HEK293 (cell line): ENCODE measurements around the gene TECPR2.

Experiments used
- CTCF ChIA-PET: fragments of 350-600 bp; formaldehyde crosslinking; extraction: SDS; loops from one replicate; lab custom pipeline; 2021; ENCODE audit warnings: antibody characterized with exemption; lab: Yijun Ruan, JAX
- POLR2A ChIA-PET: fragments of 300-600 bp; formaldehyde crosslinking; extraction: SDS; loops from one replicate; lab custom pipeline; 2020; ENCODE audit warnings: antibody characterized with exemption, inconsistent platforms; lab: Yijun Ruan, JAX
- H3K27ac ChIP-seq: fragments of 200-500 bp; sonication (Bioruptor generic); 2 replicates; pipeline ENCODE4 v1.5.1; 2014; ENCODE audit warnings: low read depth, low read length, control low read depth, inconsistent platforms; ENCODE audit errors: extremely low read depth
- H3K36me3 ChIP-seq, 2 experiments: fragments of 200-500 bp in 1 of 2; sonication (Bioruptor generic) in 1 of 2; 1 replicate in 1 of 2; 2 replicates in 1 of 2; pipeline ENCODE4 v1.5.1; 2014 to 2017; ENCODE audit warnings: inconsistent platforms in 2 of 2, low read length in 2 of 2; ENCODE audit not compliant: control insufficient read depth in 2 of 2, insufficient read depth in 1 of 2
- H3K4me1 ChIP-seq: fragments of 200-500 bp; sonication (Bioruptor generic); 2 replicates; pipeline ENCODE4 v1.5.1; 2014; ENCODE audit warnings: mild to moderate bottlenecking, low read length, inconsistent platforms; ENCODE audit not compliant: control insufficient read depth, insufficient read depth
- H3K4me3 ChIP-seq: 2 replicates; pipeline ENCODE4 v1.5.1; 2011; ENCODE audit warnings: low read depth, mild to moderate bottlenecking, control low read depth, low read length, moderate library complexity
- H3K9me3 ChIP-seq: fragments of 200-500 bp; sonication (Bioruptor generic); 2 replicates; pipeline ENCODE4 v1.5.1; 2014; ENCODE audit warnings: low read depth, low read length, inconsistent platforms; ENCODE audit not compliant: control insufficient read depth, insufficient read depth
- EGR2 ChIP-seq: fragments of 450-650 bp; formaldehyde crosslinking; IDR thresholded peaks from 2 replicates; pipeline ENCODE4 v1.5.1; 2016; ENCODE audit warnings: low read depth, missing biosample characterization, missing genetic modification characterization
- SALL2 ChIP-seq: fragments of 450-650 bp; formaldehyde crosslinking; IDR thresholded peaks from 2 replicates; pipeline ENCODE4 v1.5.0; 2017; ENCODE audit warnings: missing biosample characterization, mild to moderate bottlenecking, missing genetic modification characterization, borderline replicate concordance
- TCF7L2 ChIP-seq: IDR thresholded peaks from 2 replicates; pipeline ENCODE4 v1.6.1; 2011; ENCODE audit warnings: low read depth, mild to moderate bottlenecking, inconsistent platforms, low read length, moderate library complexity, borderline replicate concordance
- YY2 ChIP-seq: fragments of 450-650 bp; formaldehyde crosslinking; IDR thresholded peaks from 2 replicates; pipeline ENCODE4 v1.5.1; 2016; ENCODE audit warnings: missing biosample characterization, missing genetic modification characterization
- ZBTB20 ChIP-seq: fragments of 450-650 bp; formaldehyde crosslinking; IDR thresholded peaks from 2 replicates; pipeline ENCODE4 v1.5.1; 2016; ENCODE audit warnings: missing biosample characterization, missing genetic modification characterization
- ZBTB44 ChIP-seq: fragments of 450-650 bp; IDR thresholded peaks from 2 replicates; pipeline ENCODE4 v1.5.1; 2018; ENCODE audit warnings: missing biosample characterization, mild to moderate bottlenecking, missing genetic modification characterization
- ZBTB49 ChIP-seq: fragments of 450-650 bp; formaldehyde crosslinking; IDR thresholded peaks from 2 replicates; pipeline ENCODE4 v1.5.1; 2016; ENCODE audit warnings: missing biosample characterization, missing genetic modification characterization, low read depth
- ZNF138 ChIP-seq: fragments of 450-650 bp; formaldehyde crosslinking; IDR thresholded peaks from 2 replicates; pipeline ENCODE4 v1.5.1; 2016; ENCODE audit warnings: missing biosample characterization, missing genetic modification characterization, borderline replicate concordance
- ZNF146 ChIP-seq: fragments of 450-650 bp; formaldehyde crosslinking; IDR thresholded peaks from 2 replicates; pipeline ENCODE4 v1.5.1; 2016; ENCODE audit warnings: missing biosample characterization, missing genetic modification characterization
- ZNF155 ChIP-seq: fragments of 450-650 bp; formaldehyde crosslinking; IDR thresholded peaks from 2 replicates; pipeline ENCODE4 v1.5.1; 2016; ENCODE audit warnings: missing biosample characterization, missing genetic modification characterization
- ZNF18 ChIP-seq: fragments of 450-650 bp; formaldehyde crosslinking; IDR thresholded peaks from 2 replicates; pipeline ENCODE4 v1.5.1; 2016; ENCODE audit warnings: missing biosample characterization, missing genetic modification characterization
- ZNF2 ChIP-seq: fragments of 450-650 bp; formaldehyde crosslinking; IDR thresholded peaks from 2 replicates; pipeline ENCODE4 v1.5.1; 2016; ENCODE audit warnings: missing biosample characterization, missing genetic modification characterization
- ZNF221 ChIP-seq: fragments of 450-650 bp; formaldehyde crosslinking; IDR thresholded peaks from 2 replicates; pipeline ENCODE4 v1.5.1; 2017; ENCODE audit warnings: missing biosample characterization, missing genetic modification characterization, borderline replicate concordance
- ZNF473 ChIP-seq: fragments of 450-650 bp; formaldehyde crosslinking; IDR thresholded peaks from 2 replicates; pipeline ENCODE4 v1.5.1; 2017; ENCODE audit warnings: missing biosample characterization, missing genetic modification characterization
- ZNF488 ChIP-seq: fragments of 450-650 bp; formaldehyde crosslinking; IDR thresholded peaks from 2 replicates; pipeline ENCODE4 v1.5.1; 2016; ENCODE audit warnings: missing biosample characterization, missing genetic modification characterization
- ZNF514 ChIP-seq: fragments of 450-650 bp; formaldehyde crosslinking; IDR thresholded peaks from 2 replicates; pipeline ENCODE4 v1.5.1; 2016; ENCODE audit warnings: missing biosample characterization, missing genetic modification characterization
- ZNF529 ChIP-seq: fragments of 450-650 bp; formaldehyde crosslinking; IDR thresholded peaks from 2 replicates; pipeline ENCODE4 v1.5.1; 2017; ENCODE audit warnings: missing genetic modification characterization, missing biosample characterization; ENCODE audit not compliant: insufficient replicate concordance
- ZNF530 ChIP-seq: fragments of 450-650 bp; formaldehyde crosslinking; IDR thresholded peaks from 2 replicates; pipeline ENCODE4 v1.5.1; 2016; ENCODE audit warnings: low read depth, missing biosample characterization, missing genetic modification characterization
- ZNF571 ChIP-seq: fragments of 450-650 bp; formaldehyde crosslinking; IDR thresholded peaks from 2 replicates; pipeline ENCODE4 v1.5.0; 2017; ENCODE audit warnings: missing biosample characterization, missing genetic modification characterization
- ZNF580 ChIP-seq: fragments of 450-650 bp; formaldehyde crosslinking; IDR thresholded peaks from 2 replicates; pipeline ENCODE4 v1.5.1; 2016; ENCODE audit warnings: missing biosample characterization, missing genetic modification characterization
- ZNF629 ChIP-seq: fragments of 450-650 bp; formaldehyde crosslinking; IDR thresholded peaks from 2 replicates; pipeline ENCODE4 v1.5.1; 2017; ENCODE audit warnings: missing biosample characterization, missing genetic modification characterization
- ZNF639 ChIP-seq: fragments of 450-650 bp; formaldehyde crosslinking; IDR thresholded peaks from 2 replicates; pipeline ENCODE4 v1.5.1; 2016; ENCODE audit warnings: missing biosample characterization, missing genetic modification characterization
- ZNF670 ChIP-seq: fragments of 450-650 bp; formaldehyde crosslinking; IDR thresholded peaks from 2 replicates; pipeline ENCODE4 v1.5.1; 2016; ENCODE audit warnings: missing biosample characterization, missing genetic modification characterization, low read depth
- ZNF701 ChIP-seq: fragments of 450-650 bp; formaldehyde crosslinking; IDR thresholded peaks from 2 replicates; pipeline ENCODE4 v1.5.1; 2016; ENCODE audit warnings: missing biosample characterization, missing genetic modification characterization
- ZNF776 ChIP-seq: fragments of 450-650 bp; formaldehyde crosslinking; IDR thresholded peaks from 2 replicates; pipeline ENCODE4 v1.5.0; 2017; ENCODE audit warnings: missing biosample characterization, missing genetic modification characterization, borderline replicate concordance
- ZSCAN16 ChIP-seq: fragments of 450-650 bp; formaldehyde crosslinking; IDR thresholded peaks from 2 replicates; pipeline ENCODE4 v1.5.1; 2016; ENCODE audit warnings: missing biosample characterization, missing genetic modification characterization
- ZSCAN18 ChIP-seq: fragments of 450-650 bp; formaldehyde crosslinking; IDR thresholded peaks from 2 replicates; pipeline ENCODE4 v1.5.1; 2016; ENCODE audit warnings: missing biosample characterization, missing genetic modification characterization

Gene TECPR2

GRCh38 chr14:102325791-102326345, 36.9 kb upstream of the TECPR2 start:
- Histone ChIP-seq H3K4me3 (no peak overlapping the region), H3K4me1 (no peaks in the 10 kb centered on the region; the same call in 1 of the 2 replicates), H3K36me3 (peaks cover 14 to 29% of the 10 kb centered on the region in 2 experiments; a peak in 2 of 3 replicates), H3K27ac (no peak overlapping the region), H3K9me3 (no peaks in the 10 kb centered on the region)
- ChIA-PET CTCF (interaction anchor here (0.7 kb wide), 1 partner anchor 354 kb away, joined by 3 read pairs; no protein-coding TSS in a partner anchor), POLR2A (no interaction called here)
- TF ChIP-seq ZNF701 (tag by site-specific recombination) = no peak
- TF ChIP-seq EGR2 (tag by site-specific recombination) = no peak
- TF ChIP-seq ZNF639 = no peak
- no peak for TF ChIP-seq ZNF776
- no peak for TF ChIP-seq YY2 (tag by site-specific recombination)
- TF ChIP-seq ZNF18 (tag by site-specific recombination) = no peak
- no peak for TF ChIP-seq ZNF514 (tag by site-specific recombination)
- no peak for TF ChIP-seq ZNF670
- TF ChIP-seq SALL2 (tag by site-specific recombination) = no peak
- TF ChIP-seq ZNF146 = no peak
- no peak for TF ChIP-seq ZNF488 (tag by site-specific recombination)
- no peak for TF ChIP-seq ZNF529 (tag by site-specific recombination)
- no peak for TF ChIP-seq TCF7L2
- TF ChIP-seq ZNF138 (tag by site-specific recombination) = no peak
- TF ChIP-seq ZNF221 (tag by site-specific recombination) = no peak
- no peak for TF ChIP-seq ZNF473 (tag by site-specific recombination)
- TF ChIP-seq ZNF629 (tag by site-specific recombination) = no peak

DNA sequence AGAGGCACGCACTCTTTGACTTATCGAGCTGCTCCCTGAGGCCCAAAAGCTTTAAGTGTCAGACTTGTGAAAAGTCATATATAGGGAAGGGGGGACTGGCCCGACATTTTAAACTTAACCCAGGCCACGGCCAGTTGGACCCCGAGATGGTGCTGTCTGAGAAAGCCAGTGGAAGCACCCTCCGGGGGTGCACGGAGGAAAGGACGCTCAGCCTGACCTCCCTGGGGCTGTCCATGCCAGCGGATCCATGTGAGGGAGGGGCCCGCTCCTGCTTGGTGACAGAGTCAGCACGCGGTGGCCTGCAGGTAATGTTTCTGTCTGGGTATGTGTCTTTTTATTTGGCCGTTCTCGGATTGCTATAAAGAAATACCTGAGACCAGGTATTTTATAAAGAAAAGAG, 36.2 kb upstream of the TECPR2 start:
- H3K36me3 ChIP-seq = peaks cover 14 to 28% of the 10 kb centered on the region in 2 experiments; a peak in 2 of 3 replicates
- H3K27ac ChIP-seq = no peak overlapping the region
- H3K9me3 ChIP-seq = no peaks in the 10 kb centered on the region
- no peaks in the 10 kb centered on the region for H3K4me1 ChIP-seq
- ChIA-PET POLR2A (no interaction called here), CTCF (no interaction called here)
- no peak overlapping the region for H3K4me3 ChIP-seq
- TF ChIP-seq ZNF580 (no peak), ZBTB49 (no peak), ZBTB44 (no peak), ZNF530 (tag by site-specific recombination) (no peak), ZSCAN18 (tag by site-specific recombination) (no peak), ZBTB20 (no peak), ZSCAN16 (tag by site-specific recombination) (no peak), ZNF2 (tag by site-specific recombination) (no peak), ZNF155 (tag by site-specific recombination) (no peak), ZNF571 (tag by site-specific recombination) (no peak)
